Endodermal cell (in vitro differentiated cells): ENCODE results near the gene RAE1. TPM values are rescaled to one million over a fixed set of nuclear protein-coding genes. Genes with fewer than 3 reads are reported as not detected.

Source experiments
- DNase-seq: peaks from one replicate; pipeline ENCODE4 v3.0.0-alpha.2; 2017
- H3K27ac ChIP-seq: 2 replicates; pipeline ENCODE4 v1.5.1; 2013; ENCODE audit warnings: mild to moderate bottlenecking, low read depth, low read length, moderate library complexity
- H3K27me3 ChIP-seq: 2 replicates; pipeline ENCODE4 v1.6.1; 2013; ENCODE audit warnings: mild to moderate bottlenecking, low read length, moderate library complexity; ENCODE audit not compliant: insufficient read depth, control insufficient read depth, poor library complexity, severe bottlenecking
- H3K36me3 ChIP-seq: 2 replicates; pipeline ENCODE4 v1.7.0; 2013; ENCODE audit warnings: mild to moderate bottlenecking, low read length, moderate library complexity; ENCODE audit not compliant: control insufficient read depth, insufficient read depth
- H3K4me1 ChIP-seq: one replicate; pipeline ENCODE4 v1.7.0; 2013; ENCODE audit warnings: low read length; ENCODE audit not compliant: control insufficient read depth, insufficient read depth
- H3K4me3 ChIP-seq: 2 replicates; pipeline ENCODE4 v1.5.1; 2013; ENCODE audit warnings: mild to moderate bottlenecking, low read length, moderate library complexity
- H3K9ac ChIP-seq: 2 replicates; pipeline ENCODE4 v1.6.1; 2013; ENCODE audit warnings: mild to moderate bottlenecking, low read length, moderate library complexity; ENCODE audit not compliant: poor library complexity, severe bottlenecking; ENCODE audit errors: extremely low read depth
- H3K9me3 ChIP-seq: 2 replicates; pipeline ENCODE4 v1.6.1; 2013; ENCODE audit warnings: mild to moderate bottlenecking, low read length, moderate library complexity; ENCODE audit not compliant: control insufficient read depth
- H3K27ac Mint-ChIP-seq: 2 replicates; pipeline ENCODE4 v1.8.0; 2020; ENCODE audit warnings: mixed read lengths
- H3K27me3 Mint-ChIP-seq: 2 replicates; pipeline ENCODE4 v1.8.0; 2021; ENCODE audit warnings: mild to moderate bottlenecking, mixed read lengths; ENCODE audit not compliant: insufficient read depth
- H3K36me3 Mint-ChIP-seq: 2 replicates; pipeline ENCODE4 v1.8.0; 2020; ENCODE audit warnings: low read depth, mixed read lengths
- H3K4me1 Mint-ChIP-seq: 2 replicates; pipeline ENCODE4 v1.8.0; 2020; ENCODE audit warnings: mixed read lengths
- H3K4me3 Mint-ChIP-seq: 2 replicates; pipeline ENCODE4 v1.8.0; 2020; ENCODE audit warnings: mild to moderate bottlenecking, moderate library complexity, mixed read lengths
- H3K9me3 Mint-ChIP-seq: 2 replicates; pipeline ENCODE4 v1.8.0; 2020; ENCODE audit warnings: mild to moderate bottlenecking, mixed read lengths
- WGBS, 2 experiments: methylation state at CpG; one replicate each; pipeline versions ENCODE4 v1.1.5 to v1.1.7; 2013; ENCODE audit warnings: missing lambda C conversion rate in 2 of 2, mixed read lengths in 1 of 2; ENCODE audit not compliant: insufficient coverage in 1 of 2, insufficient read length in 1 of 2; 5-methylcytosine and 5-hydroxymethylcytosine counted together
- total RNA-seq, 2 donors: library from RNA; stranded (reverse); fragmentation: NEBNext Ultra II Directional in 1 of 2; extraction: Animal tissue kit (Norgen Biotek cat#: 25700) in 1 of 2; gene quantifications; 2 replicates in 1 of 2; 3 replicates in 1 of 2; pipeline ENCODE4 v1.2.1, GENCODE V29; 2021
- TF ChIP-seq, protein P1 (sequence below): fragments of 200-600 bp; sonication (generic); conservative IDR thresholded peaks from 2 replicates; pipeline ENCODE4 v1.5.0; 2021; ENCODE audit warnings: antibody characterized with exemption, mild to moderate bottlenecking

RAE1 gene
- total RNA-seq, 2 donors from 2014 or later, result 41.2 to 43.8 TPM

DNA sequence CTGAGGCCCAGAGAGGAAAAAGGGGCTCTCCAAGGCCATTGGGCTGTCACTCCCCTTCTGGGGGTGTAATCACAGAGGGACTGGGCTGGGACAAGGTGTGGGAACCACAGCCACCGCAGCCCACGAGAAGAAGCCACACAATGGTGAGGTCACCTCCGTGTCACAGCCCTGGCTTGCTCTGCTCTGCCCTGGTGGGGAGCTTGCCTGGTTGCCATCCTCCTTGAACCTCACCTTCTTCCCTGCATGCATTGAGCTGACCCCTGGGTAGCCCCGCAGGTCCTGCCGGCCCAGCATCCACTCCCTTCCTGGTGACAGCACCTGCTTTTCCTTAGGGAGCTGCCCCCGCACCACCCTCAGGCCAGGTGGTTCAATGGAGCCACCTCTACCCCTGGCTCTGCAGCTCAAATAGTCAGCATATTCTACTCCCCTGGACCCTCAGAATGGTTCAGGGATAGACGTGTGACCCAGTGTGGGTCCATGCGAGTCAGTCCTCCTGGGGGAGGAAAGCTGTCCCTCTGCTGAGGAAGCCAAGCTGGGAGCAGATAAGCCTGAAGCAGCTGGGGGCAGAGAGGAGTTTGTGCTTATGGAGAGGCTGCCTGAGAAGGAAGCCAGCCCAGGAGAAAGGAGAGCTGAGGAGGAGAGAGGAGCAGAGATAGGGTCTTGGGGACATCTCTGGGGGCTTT, 61.4 kb downstream of the RAE1 start:
- no peak overlapping the region for H3K27ac ChIP-seq
- peaks cover 7% of the 10 kb centered on the region for H3K36me3 Mint-ChIP-seq
- no peak overlapping the region for H3K9ac ChIP-seq
- no peaks in the 10 kb centered on the region for H3K9me3 ChIP-seq
- no peaks in the 10 kb centered on the region for H3K9me3 Mint-ChIP-seq
- 89 to 95% methylated on average over 7 to 8 of the region's 8 CpGs for WGBS, 2 experiments
- no peak for DNase-seq
- H3K36me3 ChIP-seq, result peaks cover 5% of the 10 kb centered on the region
- H3K4me1 ChIP-seq, result no peaks in the 10 kb centered on the region
- H3K27ac Mint-ChIP-seq, result no peak overlapping the region
- TF ChIP-seq, protein P1, sequence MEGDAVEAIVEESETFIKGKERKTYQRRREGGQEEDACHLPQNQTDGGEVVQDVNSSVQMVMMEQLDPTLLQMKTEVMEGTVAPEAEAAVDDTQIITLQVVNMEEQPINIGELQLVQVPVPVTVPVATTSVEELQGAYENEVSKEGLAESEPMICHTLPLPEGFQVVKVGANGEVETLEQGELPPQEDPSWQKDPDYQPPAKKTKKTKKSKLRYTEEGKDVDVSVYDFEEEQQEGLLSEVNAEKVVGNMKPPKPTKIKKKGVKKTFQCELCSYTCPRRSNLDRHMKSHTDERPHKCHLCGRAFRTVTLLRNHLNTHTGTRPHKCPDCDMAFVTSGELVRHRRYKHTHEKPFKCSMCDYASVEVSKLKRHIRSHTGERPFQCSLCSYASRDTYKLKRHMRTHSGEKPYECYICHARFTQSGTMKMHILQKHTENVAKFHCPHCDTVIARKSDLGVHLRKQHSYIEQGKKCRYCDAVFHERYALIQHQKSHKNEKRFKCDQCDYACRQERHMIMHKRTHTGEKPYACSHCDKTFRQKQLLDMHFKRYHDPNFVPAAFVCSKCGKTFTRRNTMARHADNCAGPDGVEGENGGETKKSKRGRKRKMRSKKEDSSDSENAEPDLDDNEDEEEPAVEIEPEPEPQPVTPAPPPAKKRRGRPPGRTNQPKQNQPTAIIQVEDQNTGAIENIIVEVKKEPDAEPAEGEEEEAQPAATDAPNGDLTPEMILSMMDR, result no peak
- no peaks in the 10 kb centered on the region for H3K4me1 Mint-ChIP-seq
- no peaks in the 10 kb centered on the region for H3K27me3 Mint-ChIP-seq
- H3K27me3 ChIP-seq, result no peaks in the 10 kb centered on the region
- no peak overlapping the region for H3K4me3 Mint-ChIP-seq
- no peak overlapping the region for H3K4me3 ChIP-seq

DNA sequence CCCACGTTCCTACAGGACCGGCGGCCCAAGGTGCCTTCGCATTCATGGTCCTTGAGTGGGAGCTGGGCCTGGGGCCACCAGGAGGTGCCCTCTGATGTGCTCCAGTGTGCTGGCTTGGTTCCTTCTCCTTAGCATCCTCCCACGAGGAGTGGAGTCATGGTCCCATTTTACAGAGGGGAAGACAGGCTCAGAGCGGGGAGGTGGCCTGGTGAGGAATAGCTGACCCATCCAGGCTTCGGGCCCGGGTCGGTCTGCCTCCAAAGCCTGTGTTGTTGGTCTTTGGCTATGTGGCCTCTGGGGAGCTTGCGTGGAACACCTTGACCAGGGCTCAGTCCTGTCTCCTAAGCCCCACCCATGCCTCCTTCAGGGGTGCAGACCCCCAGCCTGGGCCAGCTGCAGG, 62.9 kb downstream of the RAE1 start:
- WGBS, 2 experiments, result 94 to 97% methylated on average over 4 to 10 of the region's 10 CpGs
- no peak overlapping the region for H3K4me3 ChIP-seq
- no peak for DNase-seq
- H3K4me1 Mint-ChIP-seq, result no peaks in the 10 kb centered on the region
- no peak overlapping the region for H3K27ac ChIP-seq
- no peaks in the 10 kb centered on the region for H3K27me3 Mint-ChIP-seq
- H3K36me3 ChIP-seq, result no peaks in the 10 kb centered on the region
- no peaks in the 10 kb centered on the region for H3K4me1 ChIP-seq
- no peaks in the 10 kb centered on the region for H3K9me3 Mint-ChIP-seq
- H3K27ac Mint-ChIP-seq, result no peak overlapping the region
- H3K36me3 Mint-ChIP-seq, result no peaks in the 10 kb centered on the region
- TF ChIP-seq, protein P1, result no peak
- no peaks in the 10 kb centered on the region for H3K9me3 ChIP-seq
- H3K27me3 ChIP-seq, result no peaks in the 10 kb centered on the region
- H3K4me3 Mint-ChIP-seq, result no peak overlapping the region
- no peak overlapping the region for H3K9ac ChIP-seq

DNA sequence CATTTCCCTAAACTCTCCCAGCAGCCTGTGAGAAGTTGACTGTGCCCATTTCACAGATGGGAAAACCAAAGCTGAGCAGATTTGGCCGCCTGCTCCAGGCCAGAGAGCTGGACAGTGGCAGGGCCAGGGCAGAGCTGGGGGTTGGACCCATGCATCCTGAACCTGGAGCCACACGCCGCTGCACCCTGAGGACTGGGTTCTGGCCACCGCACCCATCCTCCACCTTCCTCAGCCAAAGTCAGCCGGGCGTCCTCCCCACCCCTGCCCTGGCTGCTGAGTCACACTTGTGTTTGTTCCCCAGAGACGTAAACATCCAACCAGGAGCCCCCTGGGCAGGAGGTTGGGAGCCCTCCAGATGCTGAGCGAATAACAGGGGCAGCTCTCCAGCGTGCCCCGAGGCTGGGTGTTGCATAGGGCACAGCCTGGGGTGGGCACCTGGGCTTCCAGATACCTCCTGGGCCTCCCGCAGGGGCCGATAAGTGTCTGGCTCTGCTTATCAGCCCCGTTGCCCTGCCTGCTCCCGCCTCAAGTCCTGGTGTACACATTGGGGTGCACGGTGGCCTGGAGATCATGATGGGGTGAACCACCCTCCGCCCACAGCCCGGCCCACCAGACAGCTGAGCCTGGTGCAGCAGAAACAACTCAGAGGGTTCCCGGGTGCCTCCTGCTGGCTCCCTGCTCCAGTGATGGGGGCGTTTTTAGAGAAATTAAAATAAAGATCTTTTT, 64.0 kb downstream of the RAE1 start:
- H3K27me3 Mint-ChIP-seq, result no peaks in the 10 kb centered on the region
- H3K27ac ChIP-seq, result no peak overlapping the region
- H3K27me3 ChIP-seq, result no peaks in the 10 kb centered on the region
- H3K4me1 ChIP-seq, result no peaks in the 10 kb centered on the region
- no peaks in the 10 kb centered on the region for H3K4me1 Mint-ChIP-seq
- TF ChIP-seq, protein P1, result no peak
- no peak for DNase-seq
- no peak overlapping the region for H3K4me3 Mint-ChIP-seq
- H3K36me3 ChIP-seq, result no peaks in the 10 kb centered on the region
- H3K27ac Mint-ChIP-seq, result no peak overlapping the region
- H3K9me3 ChIP-seq, result no peaks in the 10 kb centered on the region
- WGBS, 2 experiments, result 91 to 92% methylated on average over 2 to 18 of the region's 19 CpGs
- no peaks in the 10 kb centered on the region for H3K36me3 Mint-ChIP-seq
- no peaks in the 10 kb centered on the region for H3K9me3 Mint-ChIP-seq
- H3K9ac ChIP-seq, result no peak overlapping the region
- H3K4me3 ChIP-seq, result no peak overlapping the region
